Skeletal muscle tissue (tissue), 4 donors: Measurements from ENCODE around the gene GOLGA3. TPM values are rescaled to one million over a fixed set of nuclear protein-coding genes. Genes with fewer than 3 reads are reported as not detected.

Experiments
- H3K27ac ChIP-seq: one replicate; pipeline ENCODE4 v1.7.0; 2013; ENCODE audit warnings: mild to moderate bottlenecking, low read depth, low read length, inconsistent platforms
- H3K27me3 ChIP-seq, 3 donors: one replicate each; pipeline ENCODE4 v1.7.0; 2013; ENCODE audit warnings: low read length in 3 of 3; ENCODE audit not compliant: control insufficient read depth in 3 of 3, insufficient read depth in 3 of 3
- H3K36me3 ChIP-seq, 3 donors: one replicate each; pipeline ENCODE4 v1.7.0; 2013; ENCODE audit warnings: low read length in 3 of 3; ENCODE audit not compliant: control insufficient read depth in 3 of 3, insufficient read depth in 3 of 3
- H3K4me1 ChIP-seq, 3 donors: one replicate each; pipeline ENCODE4 v1.7.0; 2013; ENCODE audit warnings: low read length in 3 of 3, mild to moderate bottlenecking in 3 of 3; ENCODE audit not compliant: control insufficient read depth in 3 of 3, insufficient read depth in 3 of 3
- H3K4me3 ChIP-seq, 3 donors: one replicate each; pipeline ENCODE4 v1.7.0; 2013; ENCODE audit warnings: low read length in 3 of 3
- H3K9ac ChIP-seq, 3 donors: one replicate each; pipeline ENCODE4 v1.7.0; 2013; ENCODE audit warnings: low read length in 3 of 3, mild to moderate bottlenecking in 3 of 3, moderate library complexity in 2 of 3, low read depth in 1 of 3
- H3K9me3 ChIP-seq, 3 donors: one replicate each; pipeline ENCODE4 v1.7.0; 2013; ENCODE audit warnings: low read length in 3 of 3; ENCODE audit not compliant: control insufficient read depth in 3 of 3
- total RNA-seq: library from RNA; depleted of rRNA; stranded (reverse); fragments of >200 nt; gene quantifications from one replicate; pipeline ENCODE4 v1.2.3, GENCODE V29; 2014
- donor health status: Osteomylitis.

GOLGA3 gene
- total RNA-seq, 1 donor from 2014 or later = 41.8 TPM

DNA sequence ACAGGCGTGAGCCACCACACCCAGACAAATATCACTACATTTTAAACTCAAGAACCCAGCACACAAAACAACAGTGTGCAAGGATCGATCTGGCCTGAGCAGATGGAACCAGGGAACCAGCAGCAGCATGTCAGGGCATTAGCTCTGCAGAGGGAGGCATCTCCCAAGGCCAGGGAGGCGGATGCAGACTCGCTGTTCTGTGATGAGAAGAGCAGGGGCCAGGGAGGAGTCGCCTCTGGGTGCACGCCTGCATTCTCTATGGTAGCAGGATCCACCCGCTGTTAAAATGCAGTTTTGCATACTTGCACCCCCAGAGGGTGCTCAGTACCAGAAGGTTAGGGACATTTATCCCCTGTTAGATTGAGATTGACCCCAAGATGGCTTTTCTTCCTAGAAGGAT lies 100.2 kb downstream of the GOLGA3 start:
- Histone ChIP-seq H3K27me3 (no peaks in the 10 kb centered on the region), H3K36me3 (peaks cover 70 to 85% (median 82%) of the 10 kb centered on the region in 3 donors), H3K9me3 (no peaks in the 10 kb centered on the region), H3K4me1 (no peaks in the 10 kb centered on the region), H3K9ac (no peak overlapping the region), H3K4me3 (no peak overlapping the region), H3K27ac (no peak overlapping the region)

- Histone ChIP-seq H3K4me3 (no peak overlapping the region), H3K9me3 (no peaks in the 10 kb centered on the region), H3K4me1 (no peaks in the 10 kb centered on the region), H3K27ac (no peak overlapping the region), H3K27me3 (no peaks in the 10 kb centered on the region), H3K36me3 (peaks cover 66 to 79% (median 75%) of the 10 kb centered on the region in 3 donors), H3K9ac (no peak overlapping the region)
Observed at GRCh38 chr12:132727091-132727794, 101.4 kb downstream of the GOLGA3 start.

DNA sequence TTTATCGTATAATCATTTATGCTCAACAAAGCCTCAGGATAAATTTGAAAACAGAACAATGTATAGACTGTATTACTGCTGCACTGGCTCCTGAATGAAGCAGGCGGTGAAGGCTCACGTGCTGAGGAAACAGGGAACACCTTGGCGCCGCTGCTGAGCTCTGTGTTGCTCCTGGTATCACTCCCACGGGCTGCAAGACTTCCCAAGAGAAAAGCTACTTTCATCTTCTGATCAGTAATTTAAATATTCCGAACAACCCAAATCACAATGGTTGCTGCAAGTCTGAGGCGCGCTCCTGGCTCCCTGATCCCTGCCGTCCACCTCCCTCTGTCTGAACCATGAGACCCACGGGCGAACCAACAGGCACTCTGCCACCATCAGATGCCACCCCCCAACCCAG lies 102.3 kb downstream of the GOLGA3 start:
- Histone ChIP-seq H3K27ac (no peak overlapping the region), H3K9me3 (no peaks in the 10 kb centered on the region), H3K36me3 (peaks cover 62 to 72% (median 70%) of the 10 kb centered on the region in 3 donors), H3K27me3 (no peaks in the 10 kb centered on the region), H3K4me3 (no peak overlapping the region), H3K9ac (no peak overlapping the region), H3K4me1 (no peaks in the 10 kb centered on the region)

DNA sequence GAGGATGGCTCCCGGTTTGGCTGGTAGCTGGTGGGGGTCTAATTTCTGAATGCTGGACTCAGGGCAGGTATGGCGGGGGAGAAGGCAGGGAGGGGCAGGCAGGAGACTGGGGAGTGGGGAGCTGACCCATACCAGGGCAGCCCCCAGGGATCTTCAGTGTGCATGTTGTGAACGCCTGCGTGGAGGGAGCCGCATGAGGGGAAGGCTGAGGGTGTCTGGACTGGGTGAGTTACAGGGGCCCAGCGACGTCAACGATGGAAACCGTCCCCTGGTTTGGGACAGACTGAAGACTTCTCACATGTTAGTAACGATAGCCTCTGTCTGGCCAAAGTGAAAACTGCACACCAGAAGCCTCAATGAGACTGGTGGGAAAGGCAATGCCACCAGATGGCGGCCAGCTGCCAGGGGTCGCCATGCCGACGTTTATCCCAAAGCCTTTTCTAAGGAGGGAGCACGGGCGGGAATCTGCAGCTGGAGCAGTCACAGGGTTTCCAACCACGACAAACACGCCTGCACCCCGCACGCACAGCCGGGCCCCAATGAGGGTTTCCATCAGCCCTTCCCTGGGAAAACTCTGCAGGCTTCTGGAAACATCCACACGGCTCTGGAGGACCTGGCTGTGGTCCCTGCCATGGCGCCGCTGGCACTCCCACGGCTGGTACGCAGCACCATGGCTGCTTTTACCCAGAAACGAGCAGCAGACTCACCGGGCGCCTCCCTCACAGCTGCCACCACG lies 104.0 kb downstream of the GOLGA3 start:
- Histone ChIP-seq H3K36me3 (peaks cover 62 to 68% (median 68%) of the 10 kb centered on the region in 3 donors), H3K27ac (no peak overlapping the region), H3K4me1 (no peaks in the 10 kb centered on the region), H3K4me3 (no peak overlapping the region), H3K9ac (no peak overlapping the region), H3K27me3 (no peaks in the 10 kb centered on the region), H3K9me3 (no peaks in the 10 kb centered on the region)

DNA sequence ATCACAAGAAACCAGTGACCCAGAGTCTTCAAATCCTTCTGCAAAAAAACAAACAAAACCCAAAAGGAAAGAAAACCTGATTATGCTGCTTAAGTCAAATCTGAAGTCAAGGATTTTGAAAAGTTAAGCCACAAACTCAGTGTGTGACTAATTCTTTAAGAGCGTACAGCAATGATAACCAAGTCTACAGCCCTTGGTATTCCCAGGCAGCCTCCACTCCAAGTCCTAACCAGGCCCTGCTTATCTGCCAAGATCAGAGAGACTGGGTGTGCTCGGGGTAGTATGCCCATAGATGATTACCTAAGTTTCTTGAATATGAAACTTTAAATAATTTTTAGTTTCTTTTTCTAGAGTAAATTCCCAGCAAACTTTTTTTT lies 104.9 kb downstream of the GOLGA3 start:
- Histone ChIP-seq H3K27ac (no peak overlapping the region), H3K9ac (no peak overlapping the region), H3K36me3 (peaks cover 66 to 74% (median 74%) of the 10 kb centered on the region in 3 donors), H3K9me3 (no peaks in the 10 kb centered on the region), H3K4me1 (no peaks in the 10 kb centered on the region), H3K27me3 (no peaks in the 10 kb centered on the region), H3K4me3 (no peak overlapping the region)

GRCh38 chr12:132723015-132723763 lies 105.5 kb downstream of the GOLGA3 start:
- Histone ChIP-seq H3K27me3 (no peaks in the 10 kb centered on the region), H3K9ac (no peak overlapping the region), H3K4me3 (no peak overlapping the region), H3K4me1 (no peaks in the 10 kb centered on the region), H3K36me3 (peaks cover 63 to 71% (median 70%) of the 10 kb centered on the region in 3 donors), H3K9me3 (no peaks in the 10 kb centered on the region), H3K27ac (no peak overlapping the region)

- H3K9me3 ChIP-seq = no peaks in the 10 kb centered on the region
- H3K4me3 ChIP-seq = no peak overlapping the region
- H3K27me3 ChIP-seq = no peaks in the 10 kb centered on the region
- no peak overlapping the region for H3K9ac ChIP-seq
- H3K4me1 ChIP-seq = no peaks in the 10 kb centered on the region
- H3K36me3 ChIP-seq = peaks cover 59 to 61% (median 59%) of the 10 kb centered on the region in 3 donors
- no peak overlapping the region for H3K27ac ChIP-seq
Observed at GRCh38 chr12:132720606-132721345, 107.9 kb downstream of the GOLGA3 start.

GRCh38 chr12:132719954-132720324 lies 108.7 kb downstream of the GOLGA3 start:
- Histone ChIP-seq H3K9me3 (no peaks in the 10 kb centered on the region), H3K27me3 (no peaks in the 10 kb centered on the region), H3K9ac (no peak overlapping the region), H3K4me1 (no peaks in the 10 kb centered on the region), H3K27ac (no peak overlapping the region), H3K36me3 (peaks cover 53 to 55% (median 54%) of the 10 kb centered on the region in 3 donors), H3K4me3 (no peak overlapping the region)

DNA sequence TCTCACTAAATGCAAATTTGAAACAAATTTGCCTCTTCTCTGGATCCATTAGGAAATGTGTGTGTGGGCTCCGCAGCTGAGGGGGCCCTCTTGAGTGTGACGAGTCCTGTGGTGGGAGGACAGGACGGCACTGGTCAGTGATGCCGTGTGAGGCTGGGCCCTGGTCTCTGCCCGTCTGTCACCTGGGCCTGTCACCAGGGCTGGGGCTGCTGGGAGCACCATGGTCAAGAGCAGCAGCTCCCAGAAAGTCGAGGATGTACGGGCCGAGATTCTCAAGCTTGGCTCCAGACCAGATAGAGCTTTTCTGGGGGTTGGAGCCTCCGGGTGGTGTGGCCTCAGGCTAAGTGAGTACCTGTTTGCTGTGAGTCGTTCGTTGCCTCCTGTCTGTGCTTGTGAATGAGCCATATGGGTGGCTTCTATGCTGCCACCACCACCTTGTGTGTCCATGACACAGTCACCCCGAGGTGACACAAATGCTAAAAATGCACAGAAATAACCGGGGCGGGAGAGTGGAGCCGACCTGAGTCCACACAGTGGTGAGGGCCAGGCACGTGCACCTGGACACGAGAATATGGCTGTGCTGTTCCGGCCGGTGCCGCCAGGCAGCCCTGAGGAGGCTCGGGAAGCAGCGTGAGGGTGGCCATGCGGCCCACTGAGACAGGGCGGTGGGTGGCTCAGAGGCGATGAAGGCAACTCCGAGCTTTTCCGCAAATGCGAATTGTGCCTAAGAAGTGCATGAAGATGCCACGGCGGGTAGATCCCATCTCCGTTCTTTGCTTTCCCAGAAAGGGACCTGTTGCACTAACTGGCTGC lies 109.3 kb downstream of the GOLGA3 start:
- Histone ChIP-seq H3K27ac (no peak overlapping the region), H3K4me1 (no peaks in the 10 kb centered on the region), H3K9me3 (no peaks in the 10 kb centered on the region), H3K9ac (no peak overlapping the region), H3K36me3 (peaks cover 51 to 55% (median 55%) of the 10 kb centered on the region in 3 donors), H3K4me3 (no peak overlapping the region), H3K27me3 (no peaks in the 10 kb centered on the region)
